NCI-H510A treated with DMSO at 0.1 percent for 48 hours (cell line): ENCODE data around the gene PDLIM3.
A peak's percentile ranks its signal among the peaks of the same experiment; 100 is the strongest.
"Not testable (repeated sequence)": the region's sequence is repeated elsewhere in the genome, so short reads cannot be mapped to it uniquely, and the experiment has no call there.

ENCODE experiments used
- DNase-seq: peaks from one replicate; lab custom pipeline; 2025; lab: John Stamatoyannopoulos, UW

PDLIM3 gene

GRCh38 chr4:185554365-185555126 lies 19.2 kb upstream of the PDLIM3 start:
- DNase-seq: no peak

- no peak for DNase-seq
These were observed 16.9 kb upstream of the PDLIM3 start for GRCh38 chr4:185552254-185552653.

- no peak for DNase-seq
These were observed 15.6 kb upstream of the PDLIM3 start for GRCh38 chr4:185550933-185551332.

- no peak for DNase-seq
These were observed 13.9 kb upstream of the PDLIM3 start for GRCh38 chr4:185549095-185549639.

GRCh38 chr4:185548587-185548986 lies 13.3 kb upstream of the PDLIM3 start:
- no peak for DNase-seq

- no peak for DNase-seq
These were observed 11.0 kb upstream of the PDLIM3 start for GRCh38 chr4:185546335-185546734.

- no peak for DNase-seq
These were observed 7.5 kb upstream of the PDLIM3 start for GRCh38 chr4:185542626-185543315.

- no peak for DNase-seq
These were observed 6.0 kb upstream of the PDLIM3 start for GRCh38 chr4:185541251-185541727.

- no peak for DNase-seq
These were observed 5.3 kb upstream of the PDLIM3 start for GRCh38 chr4:185540487-185541120.

GRCh38 chr4:185540040-185540439 lies 4.7 kb upstream of the PDLIM3 start:
- no peak for DNase-seq

GRCh38 chr4:185538806-185539205 lies 3.5 kb upstream of the PDLIM3 start:
- no peak for DNase-seq

- no peak for DNase-seq
These were observed 1.1 kb upstream of the PDLIM3 start for GRCh38 chr4:185536411-185536709.

- peak; percentile 58 for DNase-seq
These were observed 504 bp upstream of the PDLIM3 start for GRCh38 chr4:185535612-185536410.

GRCh38 chr4:185534511-185534865 lies 819 bp downstream of the PDLIM3 start:
- no peak for DNase-seq

GRCh38 chr4:185532795-185533324 lies 2.4 kb downstream of the PDLIM3 start:
- no peak for DNase-seq

- DNase-seq: no peak
These were observed 3.0 kb downstream of the PDLIM3 start for GRCh38 chr4:185532293-185532692.

GRCh38 chr4:185531654-185532053 lies 3.7 kb downstream of the PDLIM3 start:
- DNase-seq: not testable (repeated sequence)

- no peak for DNase-seq
These were observed 5.9 kb downstream of the PDLIM3 start for GRCh38 chr4:185529413-185529812.

GRCh38 chr4:185524888-185525863 lies 10.1 kb downstream of the PDLIM3 start:
- DNase-seq: no peak

- DNase-seq: no peak
These were observed 11.4 kb downstream of the PDLIM3 start for GRCh38 chr4:185523862-185524261.

GRCh38 chr4:185522451-185522850 lies 12.9 kb downstream of the PDLIM3 start:
- no peak for DNase-seq
